K562 (cell line): ENCODE results near the gene SRRD. TPM values are rescaled to one million over a fixed set of nuclear protein-coding genes. Genes with fewer than 3 reads are reported as not detected.

Experiments
- ATAC-seq: fragments of 200-7000 bp; cut with Tn5 transposase; 3 replicates; pipeline ENCODE4 v1.9.1; 2020; ENCODE audit warnings: moderate library complexity
- BruUV-seq: library from RNA; stranded (reverse); fragments of 400-500 nt; replicated peaks from 2 replicates; lab custom pipeline; 2021; lab: Mats Ljungman, UMichigan
- CTCF ChIA-PET: fragments of 300-600 bp; formaldehyde crosslinking; extraction: SDS; loops from one replicate; lab custom pipeline; 2021; ENCODE audit warnings: low intra/inter-chr PET ratio; lab: Yijun Ruan, JAX
- POLR2A ChIA-PET: fragments of 300-600, 350-650 bp; sonication (Branson Sonifier 250); formaldehyde crosslinking; extraction: SDS; loops from one replicate; lab custom pipeline; 2021; ENCODE audit warnings: antibody characterized with exemption, inconsistent platforms; lab: Yijun Ruan, JAX
- DNase-seq, 4 experiments: peaks; one replicate each; pipeline versions ENCODE4 v3.0.0 to v3.0.0-alpha.2; 2011 to 2018; ENCODE audit warnings: low spot score in 3 of 4, mixed read lengths in 3 of 4; ENCODE audit errors: extremely low read depth in 1 of 4
- FAIRE-seq: peaks from 2 replicates; lab custom pipeline; 2011; peaks lifted over from hg19 to GRCh38; lab: Jason Lieb, UNC
- H2AFZ ChIP-seq: 2 replicates; pipeline ENCODE4 v1.6.0; 2011; ENCODE audit warnings: low read depth, low read length, control low read depth, inconsistent platforms
- H3K27ac ChIP-seq: fragments of 200-600 bp; 3 replicates; pipeline ENCODE4 v1.8.0; 2011; ENCODE audit warnings: low read depth, mild to moderate bottlenecking, control low read depth, inconsistent platforms, low read length, moderate library complexity, mixed read lengths; ENCODE audit errors: extremely low read depth
- H3K27me3 ChIP-seq, 2 experiments: fragments of 300-600 bp in 1 of 2; 2 replicates in 1 of 2; 3 replicates in 1 of 2; pipeline versions ENCODE4 v1.6.0 to v1.8.0; 2011; ENCODE audit warnings: inconsistent platforms in 2 of 2, low read length in 2 of 2, mild to moderate bottlenecking in 1 of 2, mixed read lengths in 1 of 2, moderate library complexity in 1 of 2; ENCODE audit not compliant: control insufficient read depth in 2 of 2, insufficient read depth in 2 of 2
- H3K36me3 ChIP-seq: fragments of 300-600 bp; 3 replicates; pipeline ENCODE4 v1.8.0; 2011; ENCODE audit warnings: mild to moderate bottlenecking, low read length, inconsistent platforms; ENCODE audit not compliant: control insufficient read depth, insufficient read depth
- H3K4me1 ChIP-seq, 2 experiments: fragments of 200-600 bp in 1 of 2; replicated peaks in 1 of 2; 2 replicates in 1 of 2; 3 replicates in 1 of 2; pipeline versions ENCODE4 v1.5.1 to v1.8.0; 2011; ENCODE audit warnings: inconsistent platforms in 2 of 2, low read length in 2 of 2, mild to moderate bottlenecking in 1 of 2, mixed read lengths in 1 of 2, moderate library complexity in 1 of 2; ENCODE audit not compliant: control insufficient read depth in 2 of 2, insufficient read depth in 2 of 2
- H3K4me2 ChIP-seq: 2 replicates; pipeline ENCODE4 v1.6.1; 2011; ENCODE audit warnings: low read length, control low read depth, inconsistent platforms, mixed read lengths; ENCODE audit not compliant: insufficient read depth
- H3K4me3 ChIP-seq: fragments of 200-600 bp; sonication (generic), shearing (Covaris generic); 2 replicates; pipeline ENCODE4 v1.5.1; 2016; ENCODE audit warnings: control low read depth, inconsistent platforms
- H3K79me2 ChIP-seq: fragments of 200-600 bp; 3 replicates; pipeline ENCODE4 v1.8.0; 2011; ENCODE audit warnings: low read length, inconsistent platforms; ENCODE audit not compliant: control insufficient read depth, insufficient read depth
- H3K9ac ChIP-seq, 2 experiments: 2 replicates each; pipeline versions ENCODE4 v1.6.0 to v1.6.1; 2011; ENCODE audit warnings: low read depth in 2 of 2, low read length in 2 of 2, control low read depth in 1 of 2, inconsistent platforms in 1 of 2, mild to moderate bottlenecking in 1 of 2, mixed read lengths in 1 of 2; ENCODE audit not compliant: insufficient read depth in 1 of 2
- H3K9me1 ChIP-seq: one replicate; pipeline ENCODE4 v1.6.0; 2011; ENCODE audit warnings: inconsistent platforms, mild to moderate bottlenecking, low read length, moderate library complexity; ENCODE audit not compliant: control insufficient read depth, insufficient read depth
- H3K9me3 ChIP-seq: replicated peaks from 2 replicates; pipeline ENCODE4 v1.5.1; 2011; ENCODE audit warnings: low read depth, low read length, inconsistent platforms; ENCODE audit not compliant: control insufficient read depth, insufficient read depth
- H4K20me1 ChIP-seq: replicated peaks from 2 replicates; pipeline ENCODE4 v1.6.1; 2011; ENCODE audit warnings: low read length, inconsistent platforms, mixed read lengths; ENCODE audit not compliant: control insufficient read depth, insufficient read depth
- CHD1 ChIP-seq: fragments of 200-600 bp; sonication (generic); IDR thresholded peaks from one replicate; pipeline ENCODE4 v1.6.1; 2012; ENCODE audit warnings: mild to moderate bottlenecking, moderate library complexity, low read length, inconsistent platforms
- ESRRA ChIP-seq: fragments of 450-650 bp; IDR thresholded peaks from 2 replicates; pipeline ENCODE4 v1.6.1; 2014; ENCODE audit warnings: low read depth, mild to moderate bottlenecking, moderate library complexity, borderline replicate concordance
- GTF2F1 ChIP-seq: IDR thresholded peaks from 2 replicates; pipeline ENCODE4 v1.6.1; 2011; ENCODE audit warnings: low read depth, low read length, improper control_type of control experiment
- MYNN ChIP-seq, 2 experiments: sonication (generic); formaldehyde crosslinking in 1 of 2; IDR thresholded peaks; 2 replicates each; pipeline versions ENCODE4 v1.5.0 to v1.6.1; 2016 to 2020; ENCODE audit warnings: antibody characterized with exemption in 1 of 2, missing genetic modification reagents in 1 of 2
- SPI1 ChIP-seq: IDR thresholded peaks from 2 replicates; pipeline ENCODE4 v1.6.1; 2011; ENCODE audit warnings: low read depth, low read length, control low read depth, borderline replicate concordance
- TBP ChIP-seq: optimal IDR thresholded peaks from 2 replicates; pipeline ENCODE3; 2011; ENCODE audit warnings: low read depth, low read length, improper control_type of control experiment
- TCF7 ChIP-seq: sonication (generic); IDR thresholded peaks from 2 replicates; pipeline ENCODE4 v1.6.1; 2016; ENCODE audit warnings: antibody characterized with exemption, borderline replicate concordance
- WGBS: fragments of 100-300 bp; shearing (Covaris generic); methylation state at CpG from one replicate; pipeline ENCODE4 v1.1.6; 2016; ENCODE audit warnings: low coverage, mixed read lengths; ENCODE audit not compliant: insufficient coverage; ENCODE audit errors: missing lambda C conversion rate; 5-methylcytosine and 5-hydroxymethylcytosine counted together
- in situ Hi-C: fragments of 300-500 bp; cut with MboI; formaldehyde crosslinking; loops from 4 replicates; pipeline ENCODE4 v1.15.0; 2018; ENCODE audit warnings: inconsistent platforms, mixed read lengths
- intact Hi-C: fragments of 100-400 bp; cut with micrococcal nuclease; formaldehyde crosslinking; loops from 2 replicates; pipeline ENCODE4 v1.14.2; 2022
- polyA plus RNA-seq, 8 experiments: library from polyadenylated mRNA; depleted of rRNA in 4 of 8; stranded (reverse) in 5 of 8; unstranded in 3 of 8; fragments of >200 nt; fragmentation: Nextera tagmentation in 2 of 8; fragmentation: Illumina TruSeq in 1 of 8; extraction: Ambion mirVana in 2 of 8; extraction: Trizol in 1 of 8; gene quantifications; 2 replicates each; pipeline versions ENCODE4 v1.2.1 to v1.2.3, GENCODE V29; 2011 to 2014; ENCODE audit warnings: inconsistent platforms in 1 of 8, missing spikeins in 1 of 8
- total RNA-seq, 7 experiments: library from RNA; depleted of rRNA in 6 of 7; stranded (reverse); fragments of >200 nt in 6 of 7; fragmentation: Illumina TruSeq in 2 of 7; extraction: Trizol in 2 of 7; gene quantifications; 2 replicates each; pipeline versions ENCODE4 v1.2.1 to v1.2.3, GENCODE V29; 2011 to 2021; ENCODE audit warnings: low replicate concordance in 1 of 7
- TF ChIP-seq, protein P1 (sequence below), 2 experiments: fragments of 450-650 bp; formaldehyde crosslinking in 1 of 2; IDR thresholded peaks; 2 replicates each; pipeline versions ENCODE4 v1.4.0 to v1.6.1; 2014 to 2020; ENCODE audit warnings: mild to moderate bottlenecking in 2 of 2, borderline replicate concordance in 1 of 2, low read depth in 1 of 2
- TF ChIP-seq, protein P2 (sequence below), 2 experiments: fragments of 250-450 bp in 1 of 2; fragments of 450-650 bp in 1 of 2; sonication (Bioruptor Pico) in 1 of 2; IDR thresholded peaks; 2 replicates each; pipeline versions ENCODE4 v1.6.1 to v1.8.0; 2016 to 2021; ENCODE audit warnings: mild to moderate bottlenecking in 2 of 2, moderate library complexity in 2 of 2, missing compliant biosample characterization in 1 of 2, missing genetic modification characterization in 1 of 2

Gene SRRD
- total and polyA plus RNA-seq, 9 of the 15 experiments (the other 6 are each of a cell fraction or from before 2014, with no cell fraction given), result 4.9 to 59.4 (median 34.4) TPM

DNA sequence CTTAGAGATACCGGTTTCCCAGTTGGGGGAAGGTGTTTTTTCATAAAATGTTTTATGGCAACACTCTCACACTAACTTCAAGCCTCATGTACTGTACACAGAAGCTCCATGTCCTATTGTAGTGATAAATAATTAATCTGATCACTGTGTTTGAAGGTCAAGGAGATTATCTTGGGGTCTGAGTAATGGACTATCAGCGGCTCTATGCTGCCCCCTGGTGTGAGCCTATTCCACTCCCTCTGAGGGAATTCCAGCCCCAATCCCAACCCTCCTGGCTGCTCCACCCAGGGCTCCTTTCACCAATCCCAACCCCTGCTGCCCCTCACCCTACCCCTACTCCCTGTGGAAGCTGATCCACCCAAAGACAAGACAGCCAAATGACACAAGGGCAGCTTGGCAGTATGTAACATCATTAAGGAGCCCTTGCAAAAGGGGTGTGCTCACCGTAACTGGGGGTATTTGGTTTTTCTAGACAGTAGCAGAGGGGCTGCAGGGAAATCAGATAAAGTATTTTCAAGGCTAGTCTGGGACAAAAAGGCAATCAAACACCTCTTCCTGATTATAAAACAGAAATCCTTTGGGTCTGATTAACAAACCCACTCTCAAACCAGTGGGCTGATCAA is 22.4 kb upstream of the SRRD start:
- WGBS, result 33% methylated on average over 3 of the region's 3 CpGs
- intact Hi-C loops (loop anchor here (1.0 kb wide), 1 partner anchor 63 kb away; no protein-coding TSS in a partner anchor), in situ Hi-C loops (loop anchor here (5.0 kb wide), 1 partner anchor 59 kb away; no protein-coding TSS in a partner anchor)
- ChIA-PET CTCF (interaction anchor here (0.9 to 4.0 kb wide), 4 partner anchors 62 to 97 kb away, joined by 3 to 57 read pairs (median 4); no protein-coding TSS in a partner anchor), POLR2A (interaction anchor here (0.6 to 1.3 kb wide), 4 partner anchors 18 to 66 kb away, joined by 3 to 4 read pairs (median 3); no protein-coding TSS in a partner anchor)
- Histone ChIP-seq H3K79me2 (peaks cover 11% of the 10 kb centered on the region; the same call in 1 of the 3 replicates), H3K4me2 (no peak overlapping the region), H3K36me3 (peaks cover 83% of the 10 kb centered on the region; the same call in 2 of the 3 replicates), H2AFZ (no peak overlapping the region), H4K20me1 (no peaks in the 10 kb centered on the region; the same call in 1 of the 2 replicates), H3K4me1 (peaks cover 0 to 5% of the 10 kb centered on the region in 2 experiments; a peak in 3 of 5 replicates), H3K9ac (no peak overlapping the region), H3K27ac (no peak overlapping the region), H3K9me1 (no peaks in the 10 kb centered on the region), H3K9me3 (no peaks in the 10 kb centered on the region), H3K4me3 (no peak overlapping the region), H3K27me3 (no peaks in the 10 kb centered on the region)
- FAIRE-seq, result peak; percentile 70
- no TSS peak for BruUV-seq
- DNase-seq, result peak; percentile 51 to 55 (median 52)
- peak; percentile 89 for ATAC-seq
- TF ChIP-seq, protein P1, sequence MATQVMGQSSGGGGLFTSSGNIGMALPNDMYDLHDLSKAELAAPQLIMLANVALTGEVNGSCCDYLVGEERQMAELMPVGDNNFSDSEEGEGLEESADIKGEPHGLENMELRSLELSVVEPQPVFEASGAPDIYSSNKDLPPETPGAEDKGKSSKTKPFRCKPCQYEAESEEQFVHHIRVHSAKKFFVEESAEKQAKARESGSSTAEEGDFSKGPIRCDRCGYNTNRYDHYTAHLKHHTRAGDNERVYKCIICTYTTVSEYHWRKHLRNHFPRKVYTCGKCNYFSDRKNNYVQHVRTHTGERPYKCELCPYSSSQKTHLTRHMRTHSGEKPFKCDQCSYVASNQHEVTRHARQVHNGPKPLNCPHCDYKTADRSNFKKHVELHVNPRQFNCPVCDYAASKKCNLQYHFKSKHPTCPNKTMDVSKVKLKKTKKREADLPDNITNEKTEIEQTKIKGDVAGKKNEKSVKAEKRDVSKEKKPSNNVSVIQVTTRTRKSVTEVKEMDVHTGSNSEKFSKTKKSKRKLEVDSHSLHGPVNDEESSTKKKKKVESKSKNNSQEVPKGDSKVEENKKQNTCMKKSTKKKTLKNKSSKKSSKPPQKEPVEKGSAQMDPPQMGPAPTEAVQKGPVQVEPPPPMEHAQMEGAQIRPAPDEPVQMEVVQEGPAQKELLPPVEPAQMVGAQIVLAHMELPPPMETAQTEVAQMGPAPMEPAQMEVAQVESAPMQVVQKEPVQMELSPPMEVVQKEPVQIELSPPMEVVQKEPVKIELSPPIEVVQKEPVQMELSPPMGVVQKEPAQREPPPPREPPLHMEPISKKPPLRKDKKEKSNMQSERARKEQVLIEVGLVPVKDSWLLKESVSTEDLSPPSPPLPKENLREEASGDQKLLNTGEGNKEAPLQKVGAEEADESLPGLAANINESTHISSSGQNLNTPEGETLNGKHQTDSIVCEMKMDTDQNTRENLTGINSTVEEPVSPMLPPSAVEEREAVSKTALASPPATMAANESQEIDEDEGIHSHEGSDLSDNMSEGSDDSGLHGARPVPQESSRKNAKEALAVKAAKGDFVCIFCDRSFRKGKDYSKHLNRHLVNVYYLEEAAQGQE (IDR thresholded peaks at IDR 0.05; ENCODE audit: borderline replicate concordance), result peak; percentile 79; the same call in 1 of the 2 replicates
- TF ChIP-seq, protein P1 (CRISPR knock-in tag; IDR thresholded peaks at IDR 0.05; ENCODE audit: low read depth), result no peak
- TF ChIP-seq TCF7 (no peak), SPI1 (no peak), MYNN (IDR thresholded peaks at IDR 0.05) (no peak), MYNN (CRISPR knock-in tag; IDR thresholded peaks at IDR 0.05) (no peak), CHD1 (no peak), ESRRA (peak; percentile 71), TBP (no peak), GTF2F1 (no peak)
- TF ChIP-seq, protein P2, sequence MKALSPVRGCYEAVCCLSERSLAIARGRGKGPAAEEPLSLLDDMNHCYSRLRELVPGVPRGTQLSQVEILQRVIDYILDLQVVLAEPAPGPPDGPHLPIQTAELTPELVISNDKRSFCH (CRISPR knock-in tag; IDR thresholded peaks at IDR 0.05), result no peak
- TF ChIP-seq, protein P2 (tag; IDR thresholded peaks at IDR 0.05), result 0 out of 2 replicates have a peak, but pooled peaks have one; percentile 39
